ENCODE measurements around the gene BAMBI. TPM values are rescaled to one million over a fixed set of nuclear protein-coding genes. Genes with fewer than 3 reads are reported as not detected.

The BAMBI gene
- polyA plus RNA-seq, 1 donor from 2014 or later: 0.54 TPM

DNA sequence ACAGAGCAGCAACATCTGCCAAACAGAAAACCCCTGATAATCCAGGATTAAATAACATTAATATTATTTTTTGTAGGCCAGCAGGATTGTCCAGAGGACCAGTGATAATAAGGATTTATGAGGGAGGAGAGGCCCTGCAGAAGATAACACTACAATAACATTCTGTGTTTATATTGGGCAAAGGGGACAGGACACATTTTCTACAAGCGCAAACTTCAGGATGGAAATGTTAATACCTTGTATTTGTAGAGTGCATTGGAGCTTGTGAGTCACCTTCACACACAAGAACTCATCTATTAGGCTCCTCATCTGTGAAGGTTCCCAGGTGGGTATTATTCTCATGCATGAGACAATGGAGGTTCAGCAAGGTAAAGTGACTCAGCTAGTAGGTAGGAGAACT lies 51.0 kb downstream of the BAMBI start:
- no peaks in the 10 kb centered on the region for H4K20me1 ChIP-seq (ENCODE audit: insufficient read depth)
- H3F3A ChIP-seq (ENCODE audit: insufficient read depth, low read length, poor library complexity, severe bottlenecking): no peaks in the 10 kb centered on the region
- H3K36me3 ChIP-seq (ENCODE audit: insufficient read depth, low read length): no peaks in the 10 kb centered on the region
- no peak overlapping the region for H2AFZ ChIP-seq (ENCODE audit: low read depth, low read length)
- H3K4me2 ChIP-seq (ENCODE audit: low read length): no peak overlapping the region
- no peak overlapping the region for H3K4me3 ChIP-seq (ENCODE audit: low read length)
- no peak overlapping the region for H3K9ac ChIP-seq (ENCODE audit: low read length)
- no peaks in the 10 kb centered on the region for H3K9me3 ChIP-seq (ENCODE audit: low read length)
- H3K27me3 ChIP-seq (ENCODE audit: insufficient read depth, low read depth, low read length): peaks cover 8% of the 10 kb centered on the region
- no peaks in the 10 kb centered on the region for H3K9me2 ChIP-seq (ENCODE audit: insufficient read depth, low read length)
- H3K27ac ChIP-seq (ENCODE audit: low read length): no peak overlapping the region
- no peak for TF ChIP-seq MXI1 (conservative IDR thresholded peaks at IDR 0.05; ENCODE audit: poor library complexity, severe bottlenecking)
- no peaks in the 10 kb centered on the region for H3K79me2 ChIP-seq (replicated peaks; ENCODE audit: insufficient read depth, low read length)

DNA sequence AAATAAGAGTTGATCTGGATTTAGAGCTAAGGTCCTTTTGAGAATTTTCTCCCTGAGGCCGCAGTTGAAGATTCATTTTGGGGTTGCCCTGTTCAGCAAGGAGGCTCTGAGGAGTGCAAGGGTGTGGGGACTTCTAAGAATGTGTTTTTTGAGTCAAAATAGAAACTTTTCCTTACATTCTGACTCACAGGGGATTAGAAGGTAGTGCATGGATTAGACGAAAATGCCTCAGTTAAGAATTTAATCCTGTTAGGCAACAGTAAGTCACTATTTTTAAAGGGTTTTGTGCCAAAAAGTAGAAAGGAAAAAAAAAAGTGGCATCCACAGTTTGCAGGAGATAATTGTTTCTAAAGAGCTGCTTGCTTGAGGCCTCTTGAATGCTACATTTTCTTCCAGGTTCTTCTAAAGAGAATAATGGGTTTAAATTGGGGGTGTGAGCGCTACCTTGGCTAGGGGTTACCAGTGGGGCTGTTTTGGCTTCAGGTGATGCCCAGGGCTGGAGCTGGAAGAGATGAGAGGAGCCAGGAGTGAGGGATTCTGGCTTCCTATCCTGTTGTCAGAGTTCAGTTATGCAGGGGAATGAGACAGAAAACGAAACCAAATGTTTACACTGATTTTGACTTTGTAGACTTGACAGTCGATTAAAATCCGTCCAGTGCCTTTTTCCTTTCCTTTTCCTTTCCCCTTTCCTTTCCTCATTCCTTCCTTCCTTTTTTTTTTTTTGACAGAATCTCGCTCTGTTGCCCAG lies 52.9 kb downstream of the BAMBI start:
- Histone ChIP-seq H3K36me3 (ENCODE audit: insufficient read depth, low read length) (no peaks in the 10 kb centered on the region), H2AFZ (ENCODE audit: low read depth, low read length) (no peak overlapping the region), H3K4me3 (ENCODE audit: low read length) (no peak overlapping the region), H4K20me1 (ENCODE audit: insufficient read depth) (no peaks in the 10 kb centered on the region), H3F3A (ENCODE audit: insufficient read depth, low read length, poor library complexity, severe bottlenecking) (no peaks in the 10 kb centered on the region), H3K79me2 (replicated peaks; ENCODE audit: insufficient read depth, low read length) (no peaks in the 10 kb centered on the region), H3K4me2 (ENCODE audit: low read length) (no peak overlapping the region), H3K9ac (ENCODE audit: low read length) (no peak overlapping the region), H3K9me3 (ENCODE audit: low read length) (no peaks in the 10 kb centered on the region), H3K27ac (ENCODE audit: low read length) (no peak overlapping the region), H3K27me3 (ENCODE audit: insufficient read depth, low read depth, low read length) (no peaks in the 10 kb centered on the region), H3K9me2 (ENCODE audit: insufficient read depth, low read length) (no peaks in the 10 kb centered on the region)
- TF ChIP-seq EZH2 (IDR thresholded peaks at IDR 0.05; ENCODE audit: borderline replicate concordance, insufficient read depth, low read length, poor library complexity, severe bottlenecking) (no peak), RAD21 (conservative IDR thresholded peaks at IDR 0.05) (no peak), POLR2AphosphoS5 (IDR thresholded peaks at IDR 0.05) (no peak), EP300 (conservative IDR thresholded peaks at IDR 0.05; ENCODE audit: poor library complexity, severe bottlenecking) (no peak), TAF1 (IDR thresholded peaks at IDR 0.05; ENCODE audit: low read depth) (no peak), MXI1 (conservative IDR thresholded peaks at IDR 0.05; ENCODE audit: poor library complexity, severe bottlenecking) (no peak), SMC3 (conservative IDR thresholded peaks at IDR 0.05; ENCODE audit: poor library complexity) (no peak)
- TF ChIP-seq, protein P1, sequence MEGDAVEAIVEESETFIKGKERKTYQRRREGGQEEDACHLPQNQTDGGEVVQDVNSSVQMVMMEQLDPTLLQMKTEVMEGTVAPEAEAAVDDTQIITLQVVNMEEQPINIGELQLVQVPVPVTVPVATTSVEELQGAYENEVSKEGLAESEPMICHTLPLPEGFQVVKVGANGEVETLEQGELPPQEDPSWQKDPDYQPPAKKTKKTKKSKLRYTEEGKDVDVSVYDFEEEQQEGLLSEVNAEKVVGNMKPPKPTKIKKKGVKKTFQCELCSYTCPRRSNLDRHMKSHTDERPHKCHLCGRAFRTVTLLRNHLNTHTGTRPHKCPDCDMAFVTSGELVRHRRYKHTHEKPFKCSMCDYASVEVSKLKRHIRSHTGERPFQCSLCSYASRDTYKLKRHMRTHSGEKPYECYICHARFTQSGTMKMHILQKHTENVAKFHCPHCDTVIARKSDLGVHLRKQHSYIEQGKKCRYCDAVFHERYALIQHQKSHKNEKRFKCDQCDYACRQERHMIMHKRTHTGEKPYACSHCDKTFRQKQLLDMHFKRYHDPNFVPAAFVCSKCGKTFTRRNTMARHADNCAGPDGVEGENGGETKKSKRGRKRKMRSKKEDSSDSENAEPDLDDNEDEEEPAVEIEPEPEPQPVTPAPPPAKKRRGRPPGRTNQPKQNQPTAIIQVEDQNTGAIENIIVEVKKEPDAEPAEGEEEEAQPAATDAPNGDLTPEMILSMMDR (IDR thresholded peaks at IDR 0.05; ENCODE audit: poor library complexity, severe bottlenecking): no peak
- TF ChIP-seq, protein P2, sequence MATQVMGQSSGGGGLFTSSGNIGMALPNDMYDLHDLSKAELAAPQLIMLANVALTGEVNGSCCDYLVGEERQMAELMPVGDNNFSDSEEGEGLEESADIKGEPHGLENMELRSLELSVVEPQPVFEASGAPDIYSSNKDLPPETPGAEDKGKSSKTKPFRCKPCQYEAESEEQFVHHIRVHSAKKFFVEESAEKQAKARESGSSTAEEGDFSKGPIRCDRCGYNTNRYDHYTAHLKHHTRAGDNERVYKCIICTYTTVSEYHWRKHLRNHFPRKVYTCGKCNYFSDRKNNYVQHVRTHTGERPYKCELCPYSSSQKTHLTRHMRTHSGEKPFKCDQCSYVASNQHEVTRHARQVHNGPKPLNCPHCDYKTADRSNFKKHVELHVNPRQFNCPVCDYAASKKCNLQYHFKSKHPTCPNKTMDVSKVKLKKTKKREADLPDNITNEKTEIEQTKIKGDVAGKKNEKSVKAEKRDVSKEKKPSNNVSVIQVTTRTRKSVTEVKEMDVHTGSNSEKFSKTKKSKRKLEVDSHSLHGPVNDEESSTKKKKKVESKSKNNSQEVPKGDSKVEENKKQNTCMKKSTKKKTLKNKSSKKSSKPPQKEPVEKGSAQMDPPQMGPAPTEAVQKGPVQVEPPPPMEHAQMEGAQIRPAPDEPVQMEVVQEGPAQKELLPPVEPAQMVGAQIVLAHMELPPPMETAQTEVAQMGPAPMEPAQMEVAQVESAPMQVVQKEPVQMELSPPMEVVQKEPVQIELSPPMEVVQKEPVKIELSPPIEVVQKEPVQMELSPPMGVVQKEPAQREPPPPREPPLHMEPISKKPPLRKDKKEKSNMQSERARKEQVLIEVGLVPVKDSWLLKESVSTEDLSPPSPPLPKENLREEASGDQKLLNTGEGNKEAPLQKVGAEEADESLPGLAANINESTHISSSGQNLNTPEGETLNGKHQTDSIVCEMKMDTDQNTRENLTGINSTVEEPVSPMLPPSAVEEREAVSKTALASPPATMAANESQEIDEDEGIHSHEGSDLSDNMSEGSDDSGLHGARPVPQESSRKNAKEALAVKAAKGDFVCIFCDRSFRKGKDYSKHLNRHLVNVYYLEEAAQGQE (IDR thresholded peaks at IDR 0.05; ENCODE audit: borderline replicate concordance): no peak
